A549 (cell line): ENCODE data around the gene POC1A. TPM values are rescaled to one million over a fixed set of nuclear protein-coding genes. Genes with fewer than 3 reads are reported as not detected.

ENCODE experiments used
- ATAC-seq, 2 experiments: fragments of 200-7000 bp in 1 of 2; fragments of >200 bp in 1 of 2; cut with Nextera tagmentation in 1 of 2; cut with Tn5 transposase in 1 of 2; 3 replicates each; pipeline versions ENCODE4 v1.8.0 to v1.9.1; 2018 to 2020; ENCODE audit warnings: mild to moderate bottlenecking in 1 of 2, moderate library complexity in 1 of 2
- CTCF ChIA-PET: fragments of 300-600 bp; sonication (Branson Sonifier 250); formaldehyde crosslinking; extraction: SDS; loops from one replicate; lab custom pipeline; 2021; ENCODE audit warnings: antibody characterized with exemption, inconsistent platforms; lab: Yijun Ruan, JAX
- POLR2A ChIA-PET: fragments of 350-600 bp; formaldehyde crosslinking; extraction: SDS; loops from one replicate; lab custom pipeline; 2021; ENCODE audit warnings: antibody characterized with exemption, inconsistent platforms; lab: Yijun Ruan, JAX
- DNase-seq, 2 experiments: peaks; one replicate each; pipeline versions ENCODE4 v3.0.0 to v3.0.0-alpha.2; 2011 to 2016; ENCODE audit warnings: low read depth in 1 of 2, low spot score in 1 of 2
- FAIRE-seq: peaks from 2 replicates; lab custom pipeline; 2011; peaks lifted over from hg19 to GRCh38; lab: Jason Lieb, UNC
- H3K27ac ChIP-seq, 2 experiments: fragments of >200 bp; sonication (Bioruptor Twin); formaldehyde crosslinking; 3 replicates each; pipeline ENCODE4 v1.5.1; 2016 to 2017
- H3K4me1 ChIP-seq: fragments of >200 bp; sonication (Bioruptor Twin); formaldehyde crosslinking; 3 replicates; pipeline ENCODE4 v1.6.1; 2016
- H3K4me2 ChIP-seq: fragments of >200 bp; sonication (Bioruptor Twin); formaldehyde crosslinking; 3 replicates; pipeline ENCODE4 v1.6.1; 2016
- H3K4me3 ChIP-seq: fragments of >200 bp; sonication (Bioruptor Twin); formaldehyde crosslinking; 3 replicates; pipeline ENCODE4 v1.5.1; 2016
- H3K9me3 ChIP-seq: fragments of >200 bp; sonication (Bioruptor Twin); formaldehyde crosslinking; 3 replicates; pipeline ENCODE4 v1.6.1; 2016
- ATOH8 ChIP-seq: fragments of 250-450 bp; sonication (Bioruptor Pico); IDR thresholded peaks from 2 replicates; pipeline ENCODE4 v1.5.0; 2020; ENCODE audit warnings: low read depth, mild to moderate bottlenecking, moderate library complexity
- BCL3 ChIP-seq: fragments of >200 bp; sonication (Bioruptor Twin); formaldehyde crosslinking; IDR thresholded peaks from 3 replicates; pipeline ENCODE4 v1.6.1; 2016
- CBX8 ChIP-seq: fragments of 200-600 bp; sonication (generic); IDR thresholded peaks from 2 replicates; pipeline ENCODE4 v1.6.1; 2016
- CEBPB ChIP-seq, 2 experiments: fragments of >200 bp in 1 of 2; sonication (Bioruptor Twin) in 1 of 2; formaldehyde crosslinking in 1 of 2; IDR thresholded peaks; 2 replicates each; pipeline ENCODE4 v1.6.1; 2012 to 2016
- E2F6 ChIP-seq: IDR thresholded peaks from 2 replicates; pipeline ENCODE4 v1.6.1; 2012; ENCODE audit warnings: low read depth, borderline replicate concordance
- EHF ChIP-seq: fragments of 250-450 bp; sonication (Bioruptor Pico); IDR thresholded peaks from 2 replicates; pipeline ENCODE4 v1.5.0; 2020; ENCODE audit warnings: mild to moderate bottlenecking
- EHMT2 ChIP-seq: fragments of 200-600 bp; sonication (generic); IDR thresholded peaks from 2 replicates; pipeline ENCODE4 v1.6.1; 2016; ENCODE audit warnings: antibody characterized with exemption, low read depth, mild to moderate bottlenecking, moderate library complexity
- FOSB ChIP-seq: fragments of 250-450 bp; sonication (Bioruptor Pico); IDR thresholded peaks from 2 replicates; pipeline ENCODE4 v1.5.0; 2020; ENCODE audit warnings: mild to moderate bottlenecking, moderate library complexity
- GATA3 ChIP-seq: IDR thresholded peaks from 2 replicates; pipeline ENCODE4 v1.6.1; 2012; ENCODE audit warnings: borderline replicate concordance
- HEYL ChIP-seq: fragments of 250-450 bp; sonication (Bioruptor Pico); IDR thresholded peaks from 2 replicates; pipeline ENCODE4 v1.8.0; 2021; ENCODE audit warnings: mild to moderate bottlenecking, moderate library complexity
- KDM5A ChIP-seq: fragments of 200-600 bp; sonication (generic); IDR thresholded peaks from 2 replicates; pipeline ENCODE4 v1.6.1; 2016; ENCODE audit warnings: antibody characterized with exemption, mild to moderate bottlenecking
- MAX ChIP-seq: IDR thresholded peaks from 2 replicates; pipeline ENCODE4 v1.6.1; 2012
- MYC ChIP-seq: IDR thresholded peaks from 2 replicates; pipeline ENCODE4 v1.6.1; 2012; ENCODE audit warnings: mild to moderate bottlenecking, inconsistent platforms, low read length, improper control_type of control experiment, borderline replicate concordance
- NPAS2 ChIP-seq: fragments of 250-450 bp; sonication (Bioruptor Pico); IDR thresholded peaks from 2 replicates; pipeline ENCODE4 v1.8.0; 2022; ENCODE audit warnings: mild to moderate bottlenecking, moderate library complexity, borderline replicate concordance
- POLR2A ChIP-seq: IDR thresholded peaks from 2 replicates; pipeline ENCODE4 v1.6.1; 2012; ENCODE audit warnings: mild to moderate bottlenecking, low read length
- POLR2AphosphoS2 ChIP-seq: conservative IDR thresholded peaks from 2 replicates; pipeline ENCODE4 v1.6.1; 2012; ENCODE audit warnings: low read length, improper control_type of control experiment, inconsistent platforms
- REST ChIP-seq: fragments of 200-600 bp; sonication (generic); IDR thresholded peaks from 2 replicates; pipeline ENCODE4 v1.6.1; 2016; ENCODE audit warnings: antibody characterized with exemption, mild to moderate bottlenecking, moderate library complexity
- RNF2 ChIP-seq: fragments of 200-600 bp; sonication (generic); IDR thresholded peaks from 2 replicates; pipeline ENCODE4 v1.6.1; 2016; ENCODE audit warnings: low read depth, mild to moderate bottlenecking, antibody characterized with exemption, moderate library complexity, borderline replicate concordance
- SMC3 ChIP-seq: fragments of >200 bp; sonication (Bioruptor Twin); formaldehyde crosslinking; IDR thresholded peaks from 3 replicates; pipeline ENCODE4 v1.6.1; 2018; ENCODE audit warnings: inconsistent platforms
- TFCP2L1 ChIP-seq: fragments of 250-450 bp; sonication (Bioruptor Pico); IDR thresholded peaks from 2 replicates; pipeline ENCODE4 v1.5.0; 2021; ENCODE audit warnings: mild to moderate bottlenecking
- ZC3H11A ChIP-seq: fragments of 450-650 bp; IDR thresholded peaks from 2 replicates; pipeline ENCODE4 v1.6.1; 2014; ENCODE audit warnings: antibody characterized with exemption, mild to moderate bottlenecking
- ZFP36 ChIP-seq: fragments of 450-650 bp; IDR thresholded peaks from 2 replicates; pipeline ENCODE4 v1.6.1; 2014; ENCODE audit warnings: borderline replicate concordance; ENCODE audit not compliant: partially characterized antibody
- ZNF302 ChIP-seq: fragments of 250-450 bp; sonication (Bioruptor Pico); IDR thresholded peaks from 2 replicates; pipeline ENCODE4 v1.9.0; 2021; ENCODE audit warnings: inconsistent platforms, mild to moderate bottlenecking, moderate library complexity
- ZSCAN20 ChIP-seq: fragments of 250-450 bp; sonication (Bioruptor Pico); IDR thresholded peaks from 2 replicates; pipeline ENCODE4 v1.8.0; 2022; ENCODE audit warnings: mild to moderate bottlenecking, moderate library complexity
- WGBS: methylation state at CpG from one replicate; pipeline ENCODE4 v1.1.6; 2017; ENCODE audit errors: missing lambda C conversion rate; 5-methylcytosine and 5-hydroxymethylcytosine counted together
- polyA plus RNA-seq, 4 experiments: library from polyadenylated mRNA; depleted of rRNA in 3 of 4; stranded (reverse); fragments of >200 nt; fragmentation: RNase III in 1 of 4; extraction: RNeasy Plus Mini Kit Qiagen cat#74134 plus additional on column Dnase treatment in 1 of 4; gene quantifications; 2 replicates in 3 of 4; 3 replicates in 1 of 4; pipeline ENCODE4 v1.2.3, GENCODE V29; 2011 to 2017

POC1A gene
- polyA plus RNA-seq, 2 of the 4 experiments (the other 2 are of a cell fraction), result 9.4 to 14.1 TPM

- TF ChIP-seq ZC3H11A (no peak), POLR2AphosphoS2 (no peak)
These were observed 49.5 kb upstream of the POC1A start (continued) for GRCh38 chr3:52203701-52204100.

GRCh38 chr3:52202384-52203077 lies 48.3 kb upstream of the POC1A start:
- H3K9me3 ChIP-seq, result no peaks in the 10 kb centered on the region
- no peak for DNase-seq
- POLR2A ChIA-PET, result interaction anchor here (1.2 kb wide), 1 partner anchor 48 kb away, joined by 3 read pairs; the partner anchor contains the start of gene POC1A
- no peak for FAIRE-seq
- no peak overlapping the region for H3K4me2 ChIP-seq
- ATAC-seq, result no peak
- no peak overlapping the region for H3K27ac ChIP-seq
- WGBS, result 91% methylated on average over 4 of the region's 4 CpGs
- H3K4me1 ChIP-seq, result peaks cover 9% of the 10 kb centered on the region
- CTCF ChIA-PET, result interaction anchor here (1.1 to 13.3 kb wide), 2 partner anchors 19 to 30 kb away, joined by 4 to 119 read pairs; partner anchors contain the start of gene TLR9
- H3K4me3 ChIP-seq, result no peak overlapping the region
- TF ChIP-seq SMC3, result no peak
- TF ChIP-seq GATA3, result no peak
- TF ChIP-seq POLR2A, result no peak
- no peak for TF ChIP-seq ATOH8 (CRISPR knock-in tag)
- no peak for TF ChIP-seq ZFP36
- TF ChIP-seq EHF (CRISPR knock-in tag), result no peak
- no peak for TF ChIP-seq MAX
- no peak for TF ChIP-seq TFCP2L1 (CRISPR knock-in tag)

GRCh38 chr3:52200981-52201679 lies 46.9 kb upstream of the POC1A start:
- Histone ChIP-seq H3K4me1 (peaks cover 19% of the 10 kb centered on the region), H3K4me2 (no peak overlapping the region), H3K27ac (no peak overlapping the region), H3K4me3 (no peak overlapping the region), H3K9me3 (no peaks in the 10 kb centered on the region)
- WGBS, result 91% methylated on average over 5 of the region's 5 CpGs
- ATAC-seq, result no peak
- ChIA-PET CTCF (interaction anchor here (1.0 to 13.3 kb wide), 2 partner anchors 20 to 30 kb away, joined by 4 to 119 read pairs; partner anchors contain the start of gene TLR9), POLR2A (no interaction called here)
- no peak for FAIRE-seq
- no peak for DNase-seq
- TF ChIP-seq ZSCAN20 (no peak), KDM5A (no peak), ZNF302 (CRISPR knock-in tag) (no peak), REST (no peak), CBX8 (no peak), HEYL (CRISPR knock-in tag) (no peak), EHMT2 (no peak), POLR2A (no peak), EHF (CRISPR knock-in tag) (no peak), CEBPB (IDR thresholded peaks at IDR 0.05) (no peak), RNF2 (no peak), MYC (no peak), ZFP36 (no peak), GATA3 (no peak), ATOH8 (CRISPR knock-in tag) (no peak), TFCP2L1 (CRISPR knock-in tag) (no peak), NPAS2 (CRISPR knock-in tag) (no peak), BCL3 (no peak), FOSB (no peak), E2F6 (no peak)
